ENCODE measurements around the gene PPT2. TPM values are rescaled to one million over a fixed set of nuclear protein-coding genes. Genes with fewer than 3 reads are reported as not detected.
A peak's percentile ranks its signal among the peaks of the same experiment; 100 is the strongest.
"Not testable (repeated sequence)": the region's sequence is repeated elsewhere in the genome, so short reads cannot be mapped to it uniquely, and the experiment has no call there.

Gene PPT2
- total and polyA plus RNA-seq, 2 experiments from 2014 or later: 27.2 to 34.3 TPM

DNA sequence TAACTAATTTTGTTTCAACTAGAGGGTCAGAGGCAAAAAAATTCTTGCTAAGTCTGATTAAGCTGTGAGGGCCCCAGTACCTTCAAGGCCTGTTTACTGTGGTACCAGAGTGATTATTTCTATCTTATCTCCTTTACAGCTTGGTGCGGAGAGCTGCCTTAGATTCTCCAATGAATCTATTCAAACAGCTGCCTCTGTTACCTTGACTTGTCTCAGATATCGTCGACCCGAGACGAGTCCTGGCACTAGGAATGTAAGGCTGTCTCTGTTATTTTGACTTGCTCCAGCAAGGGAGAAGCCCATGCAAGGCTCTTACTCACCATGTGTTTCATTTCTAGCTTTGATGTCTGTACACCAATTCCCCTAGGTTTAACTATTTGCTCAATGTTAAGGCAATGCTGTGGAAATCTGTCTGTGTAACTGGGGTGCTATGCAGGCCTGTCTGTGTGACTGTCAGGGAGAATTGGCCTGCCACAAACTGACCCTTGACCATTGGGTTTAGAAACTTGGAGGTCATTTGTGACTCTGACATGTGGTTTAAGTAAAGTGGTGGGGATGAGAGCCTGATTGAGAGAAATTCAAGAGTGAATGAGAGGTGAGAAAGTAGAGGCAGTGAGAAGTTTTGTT, 13.4 kb upstream of the PPT2 start:
- 21% methylated on average over 5 of the region's 5 CpGs for WGBS (ENCODE audit: low lambda C conversion rate, missing lambda C conversion rate)
- Histone ChIP-seq H4K20me1 (ENCODE audit: insufficient read depth, poor library complexity, severe bottlenecking) (no peaks in the 10 kb centered on the region), H3K4me2 (peak overlapping the region; percentile 2), H3K4me1 (ENCODE audit: insufficient read depth) (peaks cover 12% of the 10 kb centered on the region), H3K36me3 (replicated peaks; ENCODE audit: insufficient read depth, low read depth) (no peaks in the 10 kb centered on the region), H3K9me3 (ENCODE audit: low read depth) (no peaks in the 10 kb centered on the region), H3K9me2 (replicated peaks; ENCODE audit: insufficient read depth) (no peaks in the 10 kb centered on the region), H2AFZ (no peak overlapping the region), H3K79me2 (no peaks in the 10 kb centered on the region), H3K27me3 (no peaks in the 10 kb centered on the region), H3K4me3 (no peak overlapping the region), H3K27ac (peak overlapping the region; percentile 8)
- DNase-seq (ENCODE audit: low spot score): no peak
- TF ChIP-seq CTCF (IDR thresholded peaks at IDR 0.05; ENCODE audit: poor library complexity) (no peak), EZH2 (IDR thresholded peaks at IDR 0.05; ENCODE audit: borderline replicate concordance) (no peak), EZH2phosphoT487 (IDR thresholded peaks at IDR 0.05; ENCODE audit: low read depth, severe bottlenecking, unreplicated experiment) (no peak)

GRCh38 chr6:32144238-32144637, 9.7 kb upstream of the PPT2 start:
- not testable (repeated sequence) for H3K36me3 ChIP-seq (replicated peaks; ENCODE audit: insufficient read depth, low read depth); H3K9me2 ChIP-seq (replicated peaks; ENCODE audit: insufficient read depth); H4K20me1 ChIP-seq (ENCODE audit: insufficient read depth, poor library complexity, severe bottlenecking); H2AFZ ChIP-seq; H3K4me2 ChIP-seq; H3K4me3 ChIP-seq; DNase-seq (ENCODE audit: low spot score); H3K9me3 ChIP-seq (ENCODE audit: low read depth); H3K79me2 ChIP-seq
- Histone ChIP-seq H3K27me3 (peaks cover 13% of the 10 kb centered on the region), H3K27ac (peak overlapping the region; percentile 55), H3K4me1 (ENCODE audit: insufficient read depth) (peaks cover 12% of the 10 kb centered on the region)
- WGBS (ENCODE audit: low lambda C conversion rate, missing lambda C conversion rate): 74% methylated on average over 7 of the region's 7 CpGs

DNA sequence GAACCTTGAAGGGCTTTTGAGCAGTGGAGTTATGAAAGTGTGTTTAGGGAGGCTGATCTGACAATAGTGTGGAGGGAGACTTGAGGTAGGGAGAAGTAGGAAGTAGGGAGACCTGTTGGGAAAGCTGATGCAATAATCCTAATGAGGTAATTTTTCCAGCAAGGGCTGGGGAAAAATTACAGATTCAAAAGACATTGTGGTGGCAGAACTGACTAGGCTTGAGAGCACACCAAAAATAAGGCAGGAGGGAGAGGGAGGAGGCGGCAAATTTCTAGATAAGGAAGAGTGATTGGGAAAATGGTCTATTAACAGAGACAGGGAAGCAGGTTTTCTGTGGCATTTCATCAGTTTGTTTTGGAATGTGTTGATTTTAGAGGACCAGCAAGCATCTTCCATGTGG, 7.7 kb upstream of the PPT2 start:
- Histone ChIP-seq H3K79me2 (no peaks in the 10 kb centered on the region), H3K4me3 (no peak overlapping the region), H3K27ac (no peak overlapping the region), H4K20me1 (ENCODE audit: insufficient read depth, poor library complexity, severe bottlenecking) (no peaks in the 10 kb centered on the region), H3K4me2 (no peak overlapping the region), H3K9me3 (ENCODE audit: low read depth) (no peaks in the 10 kb centered on the region), H3K36me3 (replicated peaks; ENCODE audit: insufficient read depth, low read depth) (no peaks in the 10 kb centered on the region), H3K9me2 (replicated peaks; ENCODE audit: insufficient read depth) (no peaks in the 10 kb centered on the region), H3K27me3 (peaks cover 24% of the 10 kb centered on the region), H2AFZ (no peak overlapping the region), H3K4me1 (ENCODE audit: insufficient read depth) (peaks cover 1% of the 10 kb centered on the region)
- DNase-seq (ENCODE audit: low spot score): peak; percentile 11
- WGBS (ENCODE audit: low lambda C conversion rate, missing lambda C conversion rate): 25% methylated on average over 1 of the region's 1 CpG
- no peak for TF ChIP-seq CTCF (IDR thresholded peaks at IDR 0.05; ENCODE audit: poor library complexity)
- no peak for TF ChIP-seq EZH2 (IDR thresholded peaks at IDR 0.05; ENCODE audit: borderline replicate concordance)
- no peak for TF ChIP-seq EZH2phosphoT487 (IDR thresholded peaks at IDR 0.05; ENCODE audit: low read depth, severe bottlenecking, unreplicated experiment)

- DNase-seq (ENCODE audit: low spot score): no peak
- Histone ChIP-seq H3K4me2 (no peak overlapping the region), H2AFZ (no peak overlapping the region), H3K9me2 (replicated peaks; ENCODE audit: insufficient read depth) (no peaks in the 10 kb centered on the region), H4K20me1 (ENCODE audit: insufficient read depth, poor library complexity, severe bottlenecking) (no peaks in the 10 kb centered on the region), H3K27ac (no peak overlapping the region), H3K27me3 (peaks cover 26% of the 10 kb centered on the region), H3K4me1 (ENCODE audit: insufficient read depth) (no peaks in the 10 kb centered on the region), H3K79me2 (no peaks in the 10 kb centered on the region), H3K4me3 (no peak overlapping the region), H3K9me3 (ENCODE audit: low read depth) (no peaks in the 10 kb centered on the region), H3K36me3 (replicated peaks; ENCODE audit: insufficient read depth, low read depth) (no peaks in the 10 kb centered on the region)
- WGBS (ENCODE audit: low lambda C conversion rate, missing lambda C conversion rate): 43% methylated on average over 4 of the region's 4 CpGs
- TF ChIP-seq CTCF (IDR thresholded peaks at IDR 0.05; ENCODE audit: poor library complexity) (no peak), EZH2phosphoT487 (IDR thresholded peaks at IDR 0.05; ENCODE audit: low read depth, severe bottlenecking, unreplicated experiment) (no peak), EZH2 (IDR thresholded peaks at IDR 0.05; ENCODE audit: borderline replicate concordance) (no peak)
Observed at GRCh38 chr6:32146687-32147086, 7.3 kb upstream of the PPT2 start.
